Panc1 (cell line): ENCODE measurements around the gene IL32.

Source experiments
- CTCF ChIP-seq: fragments of 450-650 bp; IDR thresholded peaks from 2 replicates; pipeline ENCODE4 v1.5.1; 2017; ENCODE audit warnings: mild to moderate bottlenecking
- POLR2AphosphoS5 ChIP-seq: IDR thresholded peaks from 2 replicates; pipeline ENCODE4 v1.6.1; 2012; ENCODE audit warnings: mild to moderate bottlenecking, low read depth, low read length, moderate library complexity
- TCF7L2 ChIP-seq: IDR thresholded peaks from 2 replicates; pipeline ENCODE4 v1.6.1; 2011; ENCODE audit warnings: mild to moderate bottlenecking, low read depth, low read length, inconsistent platforms

- TF ChIP-seq POLR2AphosphoS5 (no peak), CTCF (no peak), TCF7L2 (no peak)
Observed at GRCh38 chr16:3113765-3114479, 48.5 kb downstream of the IL32 start.
